Kasumi-1 (cell line): ENCODE results near the gene TTC33.
A peak's percentile ranks its signal among the peaks of the same experiment; 100 is the strongest.
"Not testable (repeated sequence)": the region's sequence is repeated elsewhere in the genome, so short reads cannot be mapped to it uniquely, and the experiment has no call there.

Experiments
- DNase-seq, 2 experiments: peaks; one replicate each; lab custom pipeline; 2025; lab: John Stamatoyannopoulos, UW

TTC33 gene

GRCh38 chr5:40607202-40607601 lies 148.6 kb downstream of the TTC33 start:
- DNase-seq: no peak

DNA sequence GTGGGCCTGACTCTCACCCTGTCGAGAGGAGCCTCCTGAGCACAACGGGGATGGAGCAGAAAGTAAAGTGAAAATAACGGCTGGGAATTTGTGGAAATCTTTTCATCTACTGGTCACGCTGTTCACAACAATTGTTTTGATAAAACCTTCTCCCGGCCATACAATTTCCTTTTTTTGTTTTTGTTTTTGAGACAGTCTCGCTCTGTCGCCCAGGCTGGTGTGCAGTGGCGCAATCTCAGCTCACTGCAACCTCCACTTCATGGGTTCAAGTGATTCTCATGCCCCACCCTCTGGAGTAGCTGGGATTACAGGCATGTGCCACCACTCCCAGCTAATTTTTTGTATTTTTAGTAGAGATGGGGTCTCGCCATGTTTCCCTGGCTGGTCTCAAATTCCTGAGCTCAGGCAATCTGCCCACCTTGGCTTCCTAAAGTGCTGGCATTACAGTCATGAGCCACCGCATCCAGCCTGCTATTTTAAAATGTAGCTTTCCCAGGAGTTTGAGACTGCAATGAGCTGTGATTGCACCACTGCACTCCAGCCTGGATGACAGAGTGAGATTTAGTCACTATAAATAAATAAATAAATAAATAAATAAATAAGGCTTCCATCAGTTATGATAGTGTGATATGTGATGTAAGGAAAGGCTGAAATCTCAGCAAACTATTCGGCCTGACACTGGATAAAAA lies 149.5 kb downstream of the TTC33 start:
- DNase-seq: no peak

- DNase-seq: peak; percentile 86 to 88
These were observed 150.3 kb downstream of the TTC33 start for GRCh38 chr5:40605295-40605958.

DNA sequence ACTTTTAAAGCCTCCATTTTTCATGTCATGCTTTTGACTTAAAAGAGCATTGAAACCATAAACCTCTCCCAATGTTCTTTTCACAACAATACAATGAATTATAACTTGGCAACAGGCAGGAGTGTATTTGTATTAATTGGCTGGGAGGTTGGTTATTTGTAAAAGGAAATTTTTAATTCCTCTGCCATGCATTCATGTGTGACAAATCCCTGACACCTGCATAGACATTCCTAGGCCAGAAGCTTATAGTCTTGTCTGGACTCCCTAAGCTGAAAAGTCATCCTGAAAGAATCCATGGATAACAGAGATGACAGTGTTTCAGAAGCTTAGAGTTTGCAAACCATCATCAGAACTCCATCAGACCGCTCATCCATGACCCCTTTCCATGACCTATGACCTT lies 152.4 kb downstream of the TTC33 start:
- DNase-seq: no peak

- no peak for DNase-seq
These were observed 154.4 kb downstream of the TTC33 start for GRCh38 chr5:40601198-40601868.

DNA sequence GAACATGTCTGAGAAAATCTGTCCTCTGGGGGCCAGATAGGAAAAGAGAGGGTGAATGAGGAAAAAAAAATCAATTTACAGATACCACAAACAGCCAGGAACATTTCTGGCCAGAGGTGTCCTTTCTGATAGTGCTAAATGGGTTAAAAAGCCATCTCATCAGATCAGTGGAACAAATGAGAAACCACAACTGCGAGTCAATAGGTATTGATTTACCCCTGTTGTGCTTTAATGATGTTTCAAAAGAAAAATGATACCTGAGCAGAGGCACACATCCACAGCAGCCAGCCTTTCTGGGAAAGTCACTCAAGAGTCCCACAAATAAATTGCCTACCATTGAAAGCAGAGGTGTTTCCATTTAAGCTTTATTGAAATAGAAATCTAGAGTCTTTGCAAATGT lies 155.4 kb downstream of the TTC33 start:
- no peak for DNase-seq

GRCh38 chr5:40599676-40600075 lies 156.1 kb downstream of the TTC33 start:
- no peak for DNase-seq

- no peak for DNase-seq
These were observed 160.9 kb downstream of the TTC33 start for GRCh38 chr5:40594811-40595210.

DNA sequence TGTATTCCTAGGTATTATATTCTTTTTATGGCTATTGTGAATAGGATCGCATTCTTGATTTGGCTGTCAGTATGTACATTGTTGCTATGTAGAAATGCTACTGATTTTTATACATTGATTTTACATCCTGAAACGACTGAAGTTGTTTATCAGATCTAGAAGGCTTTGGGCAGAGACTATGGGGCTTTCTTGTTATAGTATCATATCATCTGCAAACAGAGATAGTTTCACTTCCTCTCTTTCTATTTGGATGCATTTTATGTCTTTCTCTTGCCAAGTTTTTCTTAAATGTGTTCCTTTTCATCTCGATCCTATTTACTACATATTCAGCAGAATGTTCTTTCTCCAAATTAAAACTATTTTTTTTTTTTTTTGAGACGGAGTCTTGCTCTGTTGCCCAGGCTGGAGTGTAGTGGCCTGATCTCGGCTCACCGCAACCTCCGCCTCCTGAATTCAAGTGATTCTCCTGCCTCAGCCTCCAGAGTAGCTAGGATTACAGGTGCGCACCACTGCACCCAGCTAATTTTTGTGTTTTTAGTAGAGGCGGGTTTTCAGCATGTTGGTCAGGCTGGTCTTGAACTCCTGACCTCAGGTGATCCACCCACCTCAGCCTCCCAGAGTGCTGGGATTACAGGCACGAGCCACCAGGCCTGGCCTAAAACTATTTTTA lies 163.9 kb downstream of the TTC33 start:
- DNase-seq: not testable (repeated sequence)

DNA sequence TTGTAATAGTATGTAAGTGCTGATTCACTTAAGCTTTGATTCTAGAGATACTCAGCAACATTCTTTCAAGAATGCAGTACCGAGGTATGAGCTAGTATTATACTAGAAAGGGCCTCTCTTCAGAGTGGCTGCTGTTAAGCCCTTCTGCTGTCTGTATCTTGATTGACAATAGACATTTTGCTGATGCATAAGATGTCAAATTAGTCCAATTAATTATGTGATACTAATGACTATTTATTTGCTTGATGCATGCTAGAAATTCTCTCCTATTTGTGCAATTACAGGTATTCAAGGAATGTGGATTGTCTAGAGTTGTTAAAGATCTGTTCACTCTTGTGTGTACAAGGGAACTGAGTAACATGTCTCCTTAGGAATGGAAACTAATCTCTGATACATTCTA lies 168.4 kb downstream of the TTC33 start:
- DNase-seq: no peak

DNA sequence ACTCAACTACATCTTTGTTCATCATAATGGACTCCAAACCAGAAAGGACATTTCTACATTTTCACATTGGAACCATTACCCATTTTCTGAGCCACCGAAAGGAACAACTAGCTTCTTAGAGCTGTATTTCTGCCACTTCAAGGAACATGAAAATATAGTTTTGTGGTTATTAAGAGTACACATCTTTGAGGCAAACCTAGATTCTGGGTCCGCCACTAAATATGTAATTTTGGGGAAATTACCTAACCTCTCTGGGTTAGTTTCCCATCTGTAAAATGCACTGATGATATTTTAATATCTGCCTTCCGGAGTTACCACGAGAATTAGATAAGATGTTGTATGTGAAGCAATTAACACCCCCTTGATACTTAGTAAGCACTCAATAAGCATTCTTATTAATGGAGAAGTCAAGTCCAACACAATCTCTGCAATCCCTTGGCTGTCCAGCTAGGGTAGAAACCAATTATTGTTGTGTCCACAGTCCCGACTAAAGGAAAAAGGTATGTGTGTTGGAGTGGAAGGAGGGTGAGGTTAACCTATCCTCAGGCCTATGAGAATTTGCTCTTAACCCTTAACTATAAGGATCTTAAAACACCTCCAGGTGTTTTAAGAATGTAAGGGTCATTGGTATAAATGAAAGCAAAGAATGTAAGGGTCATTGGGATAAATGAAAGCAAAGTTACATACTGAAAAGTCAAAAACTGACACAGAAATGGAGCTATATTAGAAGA lies 170.1 kb downstream of the TTC33 start:
- DNase-seq: no peak

DNA sequence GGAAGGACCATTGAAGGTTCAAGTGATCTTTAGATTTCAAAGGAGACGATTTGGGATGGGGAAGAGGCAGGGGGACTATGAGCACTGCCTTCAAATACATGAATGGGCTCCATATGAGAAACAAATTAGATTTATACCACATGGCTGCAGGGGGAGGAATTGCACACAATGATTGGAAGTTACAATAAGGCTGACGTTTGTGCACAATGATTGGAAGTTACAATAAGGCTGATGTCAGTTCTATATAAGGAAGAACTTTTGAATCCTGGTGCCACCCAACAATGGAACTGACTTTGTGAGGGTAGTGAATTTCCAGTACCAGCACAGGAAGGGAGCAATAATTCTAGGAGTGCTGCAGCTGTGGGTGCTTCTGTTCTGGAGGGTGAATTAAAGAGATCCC lies 171.7 kb downstream of the TTC33 start:
- no peak for DNase-seq

DNA sequence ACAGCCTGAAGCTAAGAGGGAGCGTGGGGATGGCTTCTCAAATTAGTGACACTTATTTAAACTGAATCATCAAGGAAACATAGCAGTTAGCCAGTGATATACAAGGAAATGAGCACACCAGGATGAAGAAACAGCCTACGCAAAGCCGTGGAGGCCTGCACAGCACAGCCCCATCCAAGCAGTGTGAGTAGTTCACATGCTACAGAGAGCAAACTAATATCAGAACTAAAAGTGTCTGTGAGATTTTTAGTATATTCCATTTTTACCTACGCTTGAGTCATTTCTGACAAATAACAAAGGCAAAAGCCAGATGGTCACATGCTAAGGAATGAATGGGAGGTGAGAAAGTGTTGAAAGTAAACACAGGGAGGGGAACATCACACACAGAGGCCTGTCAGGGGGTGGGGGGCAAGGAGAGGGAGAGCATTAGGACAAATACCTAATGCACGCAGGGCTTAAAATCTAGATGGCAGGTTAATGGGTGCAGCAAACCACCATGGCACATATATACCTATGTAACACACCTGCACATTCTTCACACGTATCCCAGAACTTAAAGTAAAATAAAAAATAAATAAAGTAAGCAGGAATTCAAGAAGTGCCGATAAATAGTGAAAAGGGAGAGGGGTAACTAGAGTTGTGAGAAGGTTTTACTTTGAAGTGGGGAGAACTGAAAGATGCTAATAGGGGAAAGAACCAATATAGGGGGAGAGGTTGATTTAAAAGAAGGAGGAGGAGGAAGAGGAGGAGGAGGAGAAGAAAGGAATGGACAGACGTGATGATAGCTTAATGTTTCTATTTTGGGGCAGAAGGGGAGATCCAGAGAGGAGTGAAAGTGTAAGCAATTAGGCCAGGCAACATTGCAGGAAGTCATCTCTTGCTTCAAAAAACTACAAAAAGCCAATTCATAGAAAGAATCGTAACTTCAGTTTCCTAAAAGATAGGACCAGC lies 177.0 kb downstream of the TTC33 start:
- DNase-seq: no peak

- no peak for DNase-seq
These were observed 178.0 kb downstream of the TTC33 start for GRCh38 chr5:40577718-40578117.

- no peak for DNase-seq
These were observed 179.8 kb downstream of the TTC33 start for GRCh38 chr5:40575921-40576320.

GRCh38 chr5:40575411-40575810 lies 180.3 kb downstream of the TTC33 start:
- no peak for DNase-seq

DNA sequence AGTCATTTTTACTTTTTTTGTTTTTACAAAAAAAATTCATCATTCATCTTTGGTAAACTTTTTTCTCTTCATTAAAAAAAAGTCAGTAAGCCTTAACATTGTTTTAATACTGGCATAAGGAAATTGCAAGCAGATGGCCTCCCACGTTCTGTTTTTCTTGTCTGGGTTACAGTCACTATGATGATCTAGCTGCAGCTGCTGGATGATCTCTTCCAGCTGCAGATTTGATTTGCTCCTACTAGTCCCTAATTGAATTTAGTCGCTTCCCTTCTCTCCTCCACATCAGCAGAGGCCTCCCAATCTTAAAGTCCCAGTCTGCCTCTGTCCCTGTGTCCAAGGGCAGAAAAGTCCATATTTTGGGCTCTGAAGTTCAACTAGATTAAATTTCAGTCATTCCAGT lies 182.8 kb downstream of the TTC33 start:
- no peak for DNase-seq

DNA sequence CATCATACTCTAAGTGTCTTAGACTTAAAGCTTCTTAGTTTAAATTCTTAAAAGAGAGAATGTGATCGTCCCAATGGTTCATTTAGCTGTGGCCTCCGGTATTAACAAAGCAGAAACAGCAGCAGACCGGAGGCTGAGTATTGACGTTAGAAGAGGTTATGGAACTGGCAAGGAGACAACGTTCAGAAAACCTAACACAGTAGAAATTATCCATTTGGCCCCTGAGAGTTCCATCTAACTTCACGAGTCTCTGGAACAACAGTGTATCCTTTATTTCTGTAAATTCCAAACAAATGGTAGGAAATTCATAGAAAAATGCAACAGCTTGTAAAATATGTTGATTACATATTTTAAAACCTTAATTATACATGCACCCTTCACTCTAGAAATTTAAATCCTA lies 183.4 kb downstream of the TTC33 start:
- no peak for DNase-seq

DNA sequence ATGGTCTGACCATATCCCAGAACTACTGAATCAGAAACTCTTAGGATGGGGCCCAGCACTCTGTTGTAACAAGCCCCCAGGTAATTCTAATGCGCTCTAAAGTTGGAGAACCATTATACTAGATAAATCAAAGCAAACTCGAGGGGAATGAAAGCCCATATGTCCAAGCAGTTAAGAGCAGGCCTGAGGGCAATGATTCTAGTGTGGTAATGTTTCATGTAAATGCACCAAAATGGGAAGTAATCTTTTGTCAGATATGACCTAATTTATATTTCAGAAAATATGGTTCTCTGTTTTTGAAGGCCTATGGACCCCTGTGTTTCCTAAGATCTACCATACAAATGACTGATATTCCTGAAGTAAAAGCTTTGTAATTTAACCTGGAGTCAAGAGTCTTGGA lies 184.0 kb downstream of the TTC33 start:
- no peak for DNase-seq

GRCh38 chr5:40570408-40571129 lies 185.2 kb downstream of the TTC33 start:
- no peak for DNase-seq
